GM19372 (cell line): ENCODE measurements around the gene USF3.
"Not testable (repeated sequence)": the region's sequence is repeated elsewhere in the genome, so short reads cannot be mapped to it uniquely, and the experiment has no call there.

Experiments used
- ATAC-seq: cut with Tn5 transposase; IDR thresholded peaks from one replicate; pipeline ENCODE4 v1.9.1; 2021; ENCODE audit warnings: mild to moderate bottlenecking, low read depth, moderate library complexity; ENCODE audit not compliant: unreplicated experiment

Gene USF3

DNA sequence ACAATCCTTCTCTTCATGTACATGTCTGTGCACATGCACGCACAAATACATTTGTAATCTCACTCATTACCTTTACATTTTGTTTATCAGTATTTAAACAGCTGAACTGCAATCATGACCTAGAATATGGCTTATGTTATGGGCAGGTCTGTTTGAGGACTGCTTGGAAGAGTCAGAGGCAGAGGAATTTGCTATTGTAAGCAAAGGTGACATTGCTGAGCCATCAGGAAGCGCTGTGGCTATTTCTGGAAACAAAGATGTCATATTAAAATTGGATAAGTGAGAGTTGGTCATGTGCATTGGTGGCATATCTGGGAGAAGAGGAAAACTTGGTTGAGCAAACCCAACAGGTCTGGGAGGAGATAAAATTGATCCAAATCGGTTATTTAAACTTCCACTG, 41.6 kb downstream of the USF3 start:
- ATAC-seq = no peak

DNA sequence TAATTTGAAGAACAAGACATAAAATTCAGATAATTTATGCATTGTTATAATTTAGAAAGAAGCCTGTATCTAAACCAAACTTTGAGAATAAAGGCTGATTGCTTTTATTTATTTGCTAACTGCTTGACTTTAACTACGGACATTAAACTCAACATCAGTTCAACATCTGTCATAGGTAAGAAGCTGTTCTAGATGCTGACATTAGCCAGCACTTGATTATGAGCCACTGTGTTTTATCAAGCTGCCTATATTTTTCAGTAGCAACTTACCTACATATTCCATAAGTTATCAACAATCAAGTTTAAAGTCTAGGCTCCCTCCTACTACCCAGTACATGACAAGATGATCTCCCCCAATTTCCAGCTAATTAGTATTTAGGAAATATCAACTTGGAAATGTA, 42.1 kb downstream of the USF3 start:
- no peak for ATAC-seq

DNA sequence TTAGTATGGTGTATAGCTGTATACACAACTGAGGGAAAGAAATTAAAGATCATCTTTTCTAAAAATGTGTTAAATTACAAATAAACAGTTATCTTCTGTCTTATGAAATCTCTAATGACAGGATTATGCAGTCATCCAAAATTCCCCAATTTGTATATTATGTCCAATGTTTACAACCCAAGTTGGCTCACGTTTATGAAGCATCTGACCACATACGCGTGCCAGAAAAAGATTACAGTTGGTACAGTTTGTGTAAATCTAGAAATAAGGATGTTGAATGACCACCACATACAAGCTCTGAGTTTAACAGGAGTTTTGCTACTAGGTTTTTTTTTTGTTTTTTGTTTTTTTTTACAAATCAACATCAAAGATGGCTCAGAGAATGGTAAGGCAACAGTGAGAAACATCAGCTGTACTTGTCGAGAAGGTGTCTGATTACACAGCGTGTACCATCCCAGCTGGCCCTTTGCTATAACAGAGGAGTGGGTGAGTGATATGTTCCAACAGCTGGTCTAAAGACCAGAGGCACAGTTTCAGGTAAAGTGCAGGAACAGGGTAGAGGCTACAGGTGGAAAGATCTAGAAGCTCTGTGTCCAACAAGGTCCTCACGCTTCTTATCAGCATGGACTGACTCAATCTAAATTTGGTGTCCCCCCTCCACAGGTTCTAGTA, 47.1 kb downstream of the USF3 start:
- no peak for ATAC-seq

DNA sequence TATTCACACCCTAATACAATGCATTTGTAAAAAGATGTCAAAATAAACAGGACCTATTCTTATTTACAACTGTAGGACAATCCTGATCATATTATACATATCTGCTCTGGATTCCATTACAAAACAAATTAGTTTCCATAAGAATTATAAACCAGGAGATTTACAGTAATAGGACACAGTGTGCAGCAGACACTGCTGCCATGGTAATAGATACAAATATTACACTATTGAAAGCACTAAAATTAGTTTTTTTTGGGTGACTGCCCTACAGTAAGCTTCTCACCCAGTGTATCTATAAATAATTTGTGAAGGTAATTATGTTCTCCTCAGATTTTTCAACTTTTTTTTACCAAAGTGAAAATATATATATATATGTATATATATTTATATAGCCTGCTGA, 47.9 kb downstream of the USF3 start:
- ATAC-seq = no peak

DNA sequence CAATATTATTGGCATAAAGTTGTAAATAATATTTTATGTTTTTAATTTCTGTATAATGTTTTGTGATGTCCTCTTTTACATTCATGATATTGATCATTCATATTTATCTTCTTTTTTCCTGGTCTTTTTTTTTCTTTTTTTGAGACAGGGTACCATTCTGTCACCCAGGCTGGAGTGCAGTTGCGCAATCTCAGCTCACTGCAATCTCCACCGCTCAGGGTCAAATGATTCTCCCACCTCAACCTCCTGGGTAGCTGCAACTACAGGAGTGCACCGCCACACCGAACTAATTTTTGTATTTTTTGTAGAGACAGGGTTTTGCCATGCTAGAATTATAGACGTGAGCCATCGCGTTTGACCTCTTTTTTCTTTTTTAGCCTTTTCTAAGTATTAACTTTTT, 52.9 kb downstream of the USF3 start:
- no peak for ATAC-seq

DNA sequence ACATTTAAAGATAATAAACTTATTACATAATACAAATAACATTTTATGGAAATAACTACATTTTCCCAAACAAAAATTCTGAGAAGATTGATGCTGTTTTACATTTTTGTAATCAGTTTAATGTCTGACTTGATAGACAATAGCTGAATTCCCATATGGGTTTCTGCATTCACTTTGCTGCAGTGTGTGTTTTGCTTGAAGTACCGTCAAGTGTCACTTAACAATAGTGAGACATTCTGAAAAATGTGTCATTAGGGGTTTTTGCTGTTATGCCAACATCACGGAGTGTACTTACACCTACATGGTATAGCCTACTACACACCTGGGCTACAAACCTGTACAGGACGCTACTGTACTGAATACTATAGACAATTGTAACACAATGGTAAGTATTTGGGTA, 57.5 kb downstream of the USF3 start:
- no peak for ATAC-seq

DNA sequence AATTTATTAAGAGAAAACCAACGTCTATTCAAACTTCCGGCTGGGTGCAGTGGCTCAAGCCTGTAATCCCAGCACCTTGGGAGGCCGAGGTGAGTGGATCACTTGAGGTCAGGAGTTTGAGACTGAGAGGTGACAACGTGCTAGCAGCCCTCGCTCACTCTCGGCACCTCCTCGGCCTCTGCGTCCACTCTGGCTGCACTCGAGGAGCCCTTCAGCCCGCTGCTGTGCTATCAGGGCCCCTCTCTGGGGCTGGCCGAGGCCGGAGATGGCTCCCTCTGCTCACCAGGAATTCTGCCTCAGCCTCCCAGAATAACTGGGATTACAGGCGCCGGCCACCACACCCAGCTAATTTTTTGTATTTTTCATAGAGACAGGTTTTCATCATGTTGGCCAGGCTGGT, 58.7 kb downstream of the USF3 start:
- no peak for ATAC-seq

DNA sequence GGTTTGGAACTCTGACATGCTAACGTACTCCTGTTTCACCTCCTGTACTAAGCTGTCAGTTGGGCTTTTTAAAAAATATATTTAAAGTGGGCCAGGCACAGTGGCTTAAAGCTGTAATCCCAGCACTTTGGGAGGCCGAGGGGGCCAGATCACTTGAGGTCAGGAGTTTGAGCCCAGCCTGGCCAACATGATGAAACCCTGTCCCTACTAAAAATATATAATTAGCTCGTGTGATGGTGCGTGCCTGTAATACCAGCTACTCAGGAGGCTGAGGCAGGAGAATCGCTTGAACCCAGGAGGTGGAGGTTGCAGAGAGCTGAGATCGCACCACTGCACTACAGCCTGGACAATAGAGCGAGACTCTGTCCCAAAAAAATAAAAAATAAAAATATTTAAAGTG, 60.4 kb downstream of the USF3 start:
- not testable (repeated sequence) for ATAC-seq

DNA sequence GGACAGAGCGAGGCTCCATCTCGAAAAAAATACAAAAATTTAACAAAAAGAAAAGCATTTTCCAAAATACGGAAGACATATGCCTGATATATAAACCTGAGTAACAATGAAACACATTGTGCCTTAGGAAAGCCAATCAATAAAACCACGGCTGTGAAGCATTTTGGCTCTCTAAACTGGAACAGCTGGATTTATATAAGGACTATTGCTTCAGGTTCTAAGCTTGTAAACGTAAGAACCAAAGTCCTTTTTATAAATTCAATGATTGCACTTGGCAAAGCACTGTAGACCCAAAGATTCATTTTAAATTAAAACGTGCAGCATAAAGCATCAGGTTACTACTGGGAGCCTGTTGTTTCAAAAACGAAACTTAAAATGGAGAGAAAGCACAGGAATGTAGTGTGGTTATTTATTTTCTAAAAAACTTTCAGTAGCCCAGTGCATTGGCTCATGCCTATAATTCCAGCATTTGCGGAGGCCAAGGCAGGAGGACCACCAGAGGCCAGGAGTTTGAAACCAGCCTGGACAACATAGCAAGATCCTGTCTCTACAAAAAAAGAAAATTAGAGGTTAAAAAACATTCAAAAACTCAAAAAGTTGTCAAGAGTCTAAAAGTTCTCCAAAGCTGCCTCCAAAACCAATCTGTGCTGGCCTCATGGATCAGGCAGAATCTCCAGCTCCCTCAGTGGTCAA, 61.5 kb downstream of the USF3 start:
- no peak for ATAC-seq

DNA sequence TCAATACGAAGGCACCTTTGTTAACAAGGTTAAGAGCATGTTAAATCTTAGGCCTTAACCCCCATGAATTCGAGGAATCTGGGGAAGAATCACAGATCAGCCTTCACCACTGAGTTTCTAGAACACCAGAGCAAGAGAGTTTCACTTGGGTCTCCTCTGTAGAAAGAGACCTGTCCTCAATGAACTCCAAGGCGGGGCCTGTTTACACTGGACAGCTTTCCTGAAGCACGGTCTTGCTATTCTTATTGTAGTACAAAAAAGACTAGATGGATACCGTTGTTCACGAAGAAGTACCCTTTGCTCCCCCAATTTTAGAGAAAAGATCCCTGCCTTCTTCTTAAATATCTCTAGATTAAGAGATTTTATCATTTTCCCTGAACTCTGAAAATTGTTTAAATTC, 64.9 kb downstream of the USF3 start:
- ATAC-seq = no peak

DNA sequence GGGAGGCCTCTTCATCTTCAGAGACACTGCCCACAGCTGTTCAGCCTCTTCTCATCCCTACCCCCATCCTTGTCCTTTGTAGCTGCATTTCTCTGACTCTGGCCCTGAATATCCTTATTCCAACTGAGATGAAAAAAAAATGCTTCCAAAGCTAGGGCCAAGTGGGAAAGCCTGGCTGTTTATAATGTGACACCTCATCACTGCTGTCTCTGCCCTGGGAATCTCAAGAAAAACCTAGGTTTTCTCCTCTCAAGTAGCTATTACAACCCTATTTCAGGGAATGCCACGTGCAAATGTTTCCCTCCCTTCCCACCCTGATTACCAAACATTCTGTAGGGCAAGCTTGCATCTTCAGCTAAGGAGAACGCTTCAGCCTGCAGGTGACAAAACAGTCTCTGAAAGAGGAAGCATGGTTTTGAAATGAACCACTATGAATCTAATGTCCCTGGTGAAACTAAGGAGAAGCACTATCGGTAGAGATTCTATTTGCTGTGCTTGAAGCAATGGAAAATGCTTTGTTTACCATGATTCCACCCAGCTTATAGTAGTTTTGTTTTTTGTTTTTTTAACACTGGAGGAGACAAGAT, 65.4 kb downstream of the USF3 start:
- no peak for ATAC-seq

DNA sequence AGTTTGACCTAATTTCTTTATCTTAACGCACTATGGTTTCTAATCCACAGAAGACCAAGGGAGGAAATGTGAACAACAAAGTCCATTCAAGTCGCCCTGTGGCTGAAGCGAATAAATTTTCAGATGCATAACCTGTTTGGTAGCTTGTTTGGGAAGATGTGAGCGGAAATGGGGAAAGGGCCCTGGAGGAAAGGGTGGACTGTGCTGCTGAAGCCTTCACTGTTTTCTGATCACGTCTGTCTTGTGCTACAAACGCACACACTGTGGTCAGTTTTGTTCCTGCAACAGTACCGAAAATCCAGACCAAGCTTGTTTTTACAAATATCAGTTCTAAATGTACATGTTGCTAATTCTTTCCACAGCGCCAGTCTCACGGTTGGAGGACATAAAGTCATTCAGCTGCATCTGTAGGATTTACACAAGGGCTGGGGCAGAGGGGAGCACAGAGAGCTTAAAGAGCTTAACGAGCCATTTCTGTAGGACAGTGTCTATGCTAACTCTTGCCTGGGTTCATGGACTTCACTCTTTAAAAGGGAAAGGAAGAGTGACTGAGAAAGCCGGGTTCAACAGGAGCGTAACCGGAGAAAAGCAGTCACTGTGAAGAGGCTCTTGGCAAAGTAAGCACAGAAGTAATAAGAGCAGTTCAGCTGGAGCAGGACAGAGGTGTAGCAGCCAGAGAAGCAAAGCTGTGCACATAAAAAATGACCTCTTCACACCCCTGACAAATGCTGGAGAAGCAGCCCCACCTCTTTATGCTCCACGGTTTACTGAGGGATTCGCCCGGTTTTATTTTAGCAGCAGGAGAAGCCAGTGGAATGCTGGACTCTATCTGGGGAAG, 66.6 kb downstream of the USF3 start:
- ATAC-seq = no peak

DNA sequence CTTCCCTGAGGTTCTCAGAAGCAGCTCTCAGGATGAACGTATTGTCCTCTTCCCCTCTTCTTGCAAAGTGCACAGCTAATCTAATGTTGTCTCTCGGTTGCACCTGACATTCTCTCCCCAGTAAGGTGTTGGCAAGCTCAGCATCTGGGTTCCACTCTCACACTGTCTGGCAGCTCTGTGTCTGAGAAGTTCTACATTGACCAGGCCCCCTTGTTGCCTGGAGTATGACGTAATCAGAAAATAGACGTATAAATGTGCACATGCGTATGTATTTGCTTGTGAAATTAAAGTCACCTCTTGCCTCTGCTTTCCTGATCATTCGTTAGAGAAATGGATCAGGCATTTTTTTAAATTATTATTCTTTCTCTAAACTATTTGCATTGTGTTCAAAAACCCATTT, 67.7 kb downstream of the USF3 start:
- ATAC-seq = no peak

DNA sequence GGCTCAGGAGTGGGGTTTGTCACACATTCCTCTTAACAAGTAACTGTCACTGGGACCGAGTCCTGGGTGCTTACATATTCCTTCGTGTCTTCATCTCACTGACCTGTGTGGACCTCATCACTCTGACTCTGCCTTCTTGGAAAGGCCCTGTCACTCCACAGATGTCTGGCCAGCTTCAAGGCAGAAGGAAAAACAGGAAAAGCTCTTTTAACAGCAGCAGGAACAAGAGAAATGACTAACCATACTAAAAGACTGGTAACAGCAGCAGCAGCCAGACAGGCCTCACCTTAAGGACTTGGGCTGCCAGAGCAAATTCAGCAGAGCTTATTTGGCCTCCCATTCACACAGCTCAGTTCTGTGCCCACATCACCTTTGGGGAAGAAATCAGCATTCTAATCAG, 68.1 kb downstream of the USF3 start:
- ATAC-seq = no peak

DNA sequence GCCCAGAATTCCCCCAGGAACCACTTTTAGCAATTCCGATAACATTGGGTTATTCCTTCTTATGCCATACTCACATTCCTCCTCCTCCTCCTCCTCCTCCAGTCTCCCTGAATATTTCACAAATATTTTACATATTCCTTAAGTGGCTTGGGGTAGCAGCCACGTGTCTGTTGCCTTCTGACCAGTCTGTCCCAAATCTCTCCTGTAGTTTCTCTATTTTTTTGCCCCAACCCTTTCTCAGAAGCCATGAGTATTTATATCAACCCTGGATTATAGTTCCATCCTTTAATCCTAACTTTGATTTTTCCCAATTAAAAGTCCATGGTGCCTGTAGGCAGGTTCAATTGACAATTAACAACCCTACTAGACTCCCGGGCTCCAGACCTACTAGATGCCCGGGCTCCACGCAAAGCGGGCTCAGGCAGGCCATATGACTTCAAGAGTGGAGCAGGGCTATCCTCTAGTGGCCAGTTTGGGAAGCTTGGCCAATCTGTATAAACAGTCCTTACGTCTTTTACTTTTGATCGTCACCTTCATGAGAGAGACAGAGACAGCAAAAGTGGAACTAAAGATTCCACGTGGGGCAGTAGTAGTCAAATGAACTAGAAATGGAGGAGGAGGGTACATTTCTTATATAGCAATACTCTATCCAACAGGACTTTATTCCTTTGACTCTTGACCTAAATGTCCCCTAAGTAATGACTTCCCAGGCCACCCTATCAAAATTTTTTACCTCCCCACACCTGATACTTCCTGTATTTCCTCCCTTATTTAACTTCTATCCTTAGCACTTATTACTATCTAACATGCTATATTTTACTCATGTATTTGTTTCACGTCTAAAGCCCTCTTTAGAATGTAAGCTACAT, 69.7 kb downstream of the USF3 start:
- ATAC-seq = no peak

DNA sequence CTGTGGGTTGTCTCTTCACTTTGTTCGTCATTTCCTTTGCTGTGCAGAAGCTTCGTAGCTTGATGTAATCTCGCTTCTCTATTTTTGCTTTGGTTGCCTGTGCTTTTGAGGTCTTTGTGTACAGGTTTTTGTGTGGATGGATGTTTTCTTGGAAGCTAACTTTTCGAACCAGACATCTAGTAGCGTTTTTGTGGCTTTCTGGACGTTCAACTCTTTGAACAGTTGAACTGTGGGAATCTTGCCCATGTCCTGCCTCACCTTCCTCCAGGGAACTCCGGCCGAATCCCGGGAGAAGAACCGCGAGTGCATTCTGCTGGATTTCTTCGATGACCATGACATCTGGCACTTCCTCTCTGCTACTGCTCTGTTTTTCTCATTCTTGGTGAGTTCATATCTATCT, 70.6 kb downstream of the USF3 start:
- no peak for ATAC-seq

DNA sequence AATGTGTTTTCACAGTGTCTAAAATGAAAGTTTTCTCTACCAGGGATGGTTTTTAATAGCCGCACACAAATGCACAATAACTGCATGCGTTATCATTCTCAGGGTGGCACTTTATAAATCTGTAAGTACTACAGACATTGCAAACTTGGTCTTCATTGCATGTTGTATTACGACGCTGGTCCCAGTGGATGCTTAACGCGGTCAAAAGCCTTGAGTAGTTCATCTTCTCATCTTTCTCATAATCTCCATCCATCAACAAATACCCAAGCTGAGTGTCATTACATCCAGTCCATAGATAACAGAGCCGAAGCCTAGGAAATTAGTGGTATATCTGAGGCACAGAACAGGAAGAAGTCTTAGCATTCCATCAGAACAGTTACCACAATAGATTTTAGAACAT, 72.6 kb downstream of the USF3 start:
- ATAC-seq = no peak

DNA sequence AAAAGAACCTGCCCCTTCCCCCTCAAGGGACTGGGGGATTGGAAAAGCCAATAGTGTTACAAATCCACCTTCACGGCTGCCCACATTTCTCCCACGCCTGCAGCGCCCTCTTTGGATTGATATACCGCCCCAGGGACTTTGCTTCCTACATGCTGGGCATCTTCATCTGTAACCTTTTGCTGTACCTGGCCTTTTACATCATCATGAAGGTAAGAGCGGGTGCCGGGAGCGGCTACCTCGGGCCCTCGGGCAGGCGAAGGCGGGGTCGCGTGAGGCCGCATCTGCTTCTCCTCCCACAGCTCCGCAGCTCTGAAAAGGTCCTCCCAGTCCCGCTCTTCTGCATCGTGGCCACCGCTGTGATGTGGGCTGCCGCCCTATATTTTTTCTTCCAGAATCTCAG, 73.1 kb downstream of the USF3 start:
- ATAC-seq = no peak

DNA sequence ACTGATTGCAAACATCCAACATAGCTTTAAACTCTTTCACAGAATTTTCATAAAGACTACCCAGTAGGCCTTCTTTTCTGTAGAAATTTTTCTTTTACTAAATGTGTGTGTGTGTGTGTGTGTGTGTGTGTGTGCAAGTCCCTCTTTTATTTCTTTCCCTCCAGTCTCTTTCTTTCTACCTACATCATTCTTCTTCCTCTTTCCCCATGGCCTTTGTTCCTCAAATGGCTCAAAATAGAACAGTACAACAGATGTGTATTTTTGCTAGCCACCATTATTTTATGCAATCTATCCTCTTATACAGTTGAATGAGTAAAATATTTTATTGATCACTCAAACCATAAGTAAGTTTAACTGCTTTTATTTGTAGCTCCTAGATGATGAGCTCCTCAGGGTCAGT, 76.4 kb downstream of the USF3 start:
- no peak for ATAC-seq

DNA sequence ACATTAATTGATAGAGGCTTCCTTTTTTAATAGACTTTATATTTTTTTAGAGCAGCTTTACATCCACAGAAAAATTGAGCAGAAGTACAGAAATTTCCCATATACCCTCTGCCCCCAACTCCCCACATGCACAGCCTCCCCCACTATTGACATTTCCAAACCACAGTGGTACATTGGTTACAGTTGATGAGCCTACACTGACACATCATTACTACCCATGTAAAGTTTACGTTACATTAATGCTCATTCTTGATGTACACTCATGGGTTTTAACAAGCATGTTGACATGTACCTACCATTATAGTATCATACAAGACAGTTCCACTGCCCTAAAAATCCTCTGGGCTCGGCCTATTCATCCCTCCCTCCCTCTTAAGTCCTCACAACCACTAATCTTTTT, 78.7 kb downstream of the USF3 start:
- ATAC-seq = no peak
